ENCODE measurements around the gene PRIMA1.

PRIMA1 gene

GRCh38 chr14:93752980-93753561 lies 35.2 kb downstream of the PRIMA1 start:
- DNase-seq, result no peak

DNA sequence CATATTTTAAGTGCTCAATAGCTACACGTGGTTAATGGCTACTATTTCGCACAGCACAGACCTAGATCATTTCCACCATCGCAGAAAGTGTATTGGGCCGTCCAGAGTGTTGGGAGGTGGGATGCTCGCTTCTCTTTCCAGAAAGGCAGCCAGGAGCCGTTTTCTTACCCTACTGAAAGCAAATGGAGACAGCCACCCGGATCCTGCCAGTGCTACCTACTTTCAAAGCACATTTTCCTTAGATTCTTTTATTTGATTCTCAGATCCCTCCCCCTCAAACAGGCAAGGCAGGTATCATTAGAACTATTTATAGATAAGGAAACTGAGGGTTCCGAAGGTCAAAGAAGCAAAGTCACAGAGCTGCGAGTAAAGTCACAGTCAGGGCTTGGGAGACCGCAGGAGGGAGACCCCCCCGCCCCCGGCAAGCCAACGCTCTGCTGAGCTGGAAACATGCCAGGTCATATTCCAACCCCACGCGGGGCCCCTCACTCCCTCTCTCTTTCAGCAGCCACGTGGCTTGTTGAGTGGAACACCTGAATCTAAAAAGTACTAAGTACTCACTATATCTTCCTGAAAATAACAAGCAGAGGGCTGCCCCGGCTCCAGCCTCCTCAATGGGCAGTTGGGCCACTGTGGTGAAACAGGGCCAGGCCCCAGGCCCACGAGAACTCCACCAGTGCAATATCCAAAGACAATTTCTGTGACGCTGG lies 36.2 kb downstream of the PRIMA1 start:
- DNase-seq, result no peak

GRCh38 chr14:93749076-93749420 lies 39.2 kb downstream of the PRIMA1 start:
- DNase-seq, result no peak

- DNase-seq, result no peak
Observed at GRCh38 chr14:93748208-93749075, 39.8 kb downstream of the PRIMA1 start.

DNA sequence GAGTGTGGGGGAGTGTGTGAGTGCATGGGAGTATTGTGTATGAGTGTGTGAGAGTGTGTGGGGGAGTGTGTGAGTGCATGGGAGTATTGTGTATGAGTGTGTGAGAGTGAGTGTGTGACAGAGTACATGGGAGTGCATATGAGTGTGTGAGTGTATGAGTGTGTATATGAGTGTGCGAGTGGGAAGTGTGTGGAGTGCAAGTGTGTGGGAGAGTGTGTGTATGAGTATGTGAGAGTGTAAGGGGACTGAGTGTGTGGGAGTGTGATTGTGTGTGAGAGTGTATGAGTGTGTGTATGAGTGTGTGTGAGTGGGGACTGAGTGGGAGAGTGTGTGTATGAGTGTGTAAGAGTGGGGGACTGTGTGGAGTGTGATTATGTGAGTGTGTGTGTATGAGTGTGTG lies 40.7 kb downstream of the PRIMA1 start:
- no peak for DNase-seq

DNA sequence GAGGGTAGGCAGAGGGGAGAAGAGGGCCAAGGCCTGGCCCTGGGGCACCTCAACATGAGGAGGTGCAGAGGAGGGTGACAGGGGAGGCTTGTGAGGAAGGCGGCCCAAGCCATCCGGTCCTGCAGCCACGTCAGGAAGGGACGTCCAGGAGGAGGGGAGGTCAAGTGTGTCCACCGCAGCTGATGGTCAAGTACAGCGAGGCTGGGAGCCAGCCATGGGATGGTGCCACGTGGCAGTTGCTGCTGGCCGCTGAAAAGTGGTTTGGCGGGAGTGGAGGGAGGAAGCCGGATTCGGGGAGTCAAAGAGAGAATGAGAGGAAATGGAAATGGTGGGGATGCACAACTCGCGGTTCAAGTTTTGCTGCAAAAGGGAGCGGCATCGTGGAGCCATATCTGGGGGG lies 41.2 kb downstream of the PRIMA1 start:
- no peak for DNase-seq

- no peak for DNase-seq
Observed at GRCh38 chr14:93745603-93746273, 42.5 kb downstream of the PRIMA1 start.

DNA sequence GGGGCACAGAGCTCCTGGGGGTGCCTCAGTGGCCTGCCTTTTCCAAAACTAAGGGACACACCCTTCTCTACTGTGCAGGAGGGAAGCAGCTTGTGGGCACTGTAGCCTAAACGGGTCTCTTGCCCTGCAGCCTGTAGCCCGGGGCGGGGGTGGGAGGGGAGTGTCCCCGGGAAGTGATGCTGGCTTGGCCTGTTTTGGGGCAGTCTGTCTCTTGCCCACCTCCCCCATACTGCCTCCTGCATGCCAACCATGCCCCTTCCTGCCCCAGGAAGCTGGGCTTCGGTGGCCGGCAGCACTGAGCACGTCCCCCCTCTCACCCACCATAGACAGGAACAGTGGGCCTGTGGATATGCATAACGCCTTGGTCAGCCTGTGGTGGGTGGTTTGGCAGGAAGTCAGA lies 43.4 kb downstream of the PRIMA1 start:
- DNase-seq, result no peak

DNA sequence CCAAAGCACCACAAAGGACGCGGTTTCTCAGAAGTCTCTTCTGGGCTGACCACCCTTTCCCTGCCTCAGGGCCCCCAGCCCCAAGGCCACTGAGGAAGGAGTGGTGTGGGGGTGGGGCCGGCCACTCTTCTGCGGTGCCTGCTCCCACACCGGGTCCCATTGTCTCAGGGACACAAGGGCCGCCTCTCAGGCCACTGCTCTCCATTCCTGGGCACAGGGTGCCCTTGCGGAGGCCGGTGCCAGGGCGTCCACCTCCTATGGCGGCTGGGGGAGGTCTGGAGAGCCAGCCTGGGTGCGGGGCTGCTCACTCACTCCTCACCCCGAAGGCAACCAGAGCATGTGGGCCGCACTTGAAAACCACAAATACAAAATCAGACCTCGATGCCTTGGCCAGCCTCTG lies 44.1 kb downstream of the PRIMA1 start:
- no peak for DNase-seq

DNA sequence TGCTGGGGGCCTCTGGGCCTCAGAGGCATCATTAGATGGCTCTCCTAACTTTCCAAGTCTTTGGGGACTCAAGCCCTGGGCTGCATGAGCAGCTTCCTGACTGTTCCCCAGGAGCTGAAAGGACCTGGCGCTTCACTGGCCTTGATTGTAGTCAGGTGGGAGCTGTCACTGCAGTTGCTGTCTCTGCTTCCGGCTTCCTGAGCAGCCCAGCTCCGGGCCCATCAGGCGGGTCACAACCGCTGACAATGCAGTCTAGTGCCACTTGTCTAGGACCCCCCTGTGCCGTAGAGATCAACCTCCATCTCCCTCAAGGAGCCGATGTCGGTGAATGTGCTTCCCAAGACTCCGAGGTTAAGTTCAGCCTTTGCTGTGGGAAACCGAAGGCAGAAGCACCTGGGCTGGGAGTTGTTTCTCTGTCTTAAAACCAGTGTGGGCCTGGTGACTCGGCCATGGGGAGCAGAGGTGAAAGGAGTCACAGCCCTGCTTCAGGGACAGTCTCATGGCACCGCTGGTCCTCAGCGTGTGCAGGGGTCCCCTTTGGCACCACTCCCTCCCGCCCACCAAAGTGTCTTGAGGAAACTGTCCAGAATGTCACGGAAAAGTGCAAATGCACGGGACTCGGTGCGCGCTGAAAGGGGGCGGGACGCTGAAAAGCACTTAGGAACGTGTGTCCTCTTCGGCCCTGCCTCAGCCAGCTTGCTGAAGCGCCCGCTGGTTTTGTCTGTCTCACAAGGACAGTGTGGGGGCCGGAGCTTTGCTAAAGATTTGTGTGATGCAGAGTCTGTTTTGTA lies 44.8 kb downstream of the PRIMA1 start:
- DNase-seq, result no peak

GRCh38 chr14:93742761-93743160 lies 45.5 kb downstream of the PRIMA1 start:
- DNase-seq, result no peak

GRCh38 chr14:93741556-93742230 lies 46.6 kb downstream of the PRIMA1 start:
- no peak for DNase-seq

GRCh38 chr14:93737634-93738033 lies 50.7 kb downstream of the PRIMA1 start:
- no peak for DNase-seq

GRCh38 chr14:93736378-93737014 lies 51.8 kb downstream of the PRIMA1 start:
- no peak for DNase-seq

- no peak for DNase-seq
Observed at GRCh38 chr14:93735206-93735605, 53.1 kb downstream of the PRIMA1 start.

DNA sequence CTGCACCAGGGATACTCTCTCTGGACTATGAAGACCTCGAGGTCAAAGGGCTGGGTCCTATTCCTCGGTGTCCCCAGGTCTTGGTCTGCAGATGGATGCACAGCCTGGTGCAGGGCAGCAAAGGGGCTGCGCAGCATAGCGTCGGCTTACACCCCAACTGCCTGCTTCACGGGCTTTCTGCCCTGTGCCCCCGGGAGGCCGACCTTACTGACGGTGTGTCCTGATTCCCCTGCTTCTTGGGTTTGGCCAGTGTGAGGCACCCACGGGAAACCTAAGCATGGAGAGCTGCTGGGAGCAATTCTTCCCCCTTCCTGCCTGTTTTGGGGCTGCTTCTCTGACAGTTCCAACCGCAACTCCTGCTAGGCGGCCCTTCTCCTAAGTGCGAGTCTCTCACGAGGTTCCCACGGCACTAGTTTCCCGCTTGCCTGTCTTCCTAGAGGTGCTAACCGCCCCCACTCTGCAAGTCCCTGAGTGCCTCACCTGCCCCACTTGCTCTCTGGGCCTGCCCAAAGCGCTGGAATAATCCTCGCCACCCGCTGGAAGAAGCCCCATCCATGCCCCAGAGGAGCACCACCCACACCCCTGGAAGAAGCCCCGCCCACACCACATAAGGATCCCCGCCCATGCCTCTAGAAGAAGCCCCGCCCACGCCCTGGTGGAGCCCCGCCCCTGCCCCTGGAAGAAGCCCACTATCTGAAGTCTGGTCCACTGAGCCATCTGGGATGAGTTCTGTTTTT lies 54.0 kb downstream of the PRIMA1 start:
- no peak for DNase-seq

GRCh38 chr14:93733631-93734030 lies 54.7 kb downstream of the PRIMA1 start:
- DNase-seq, result no peak

DNA sequence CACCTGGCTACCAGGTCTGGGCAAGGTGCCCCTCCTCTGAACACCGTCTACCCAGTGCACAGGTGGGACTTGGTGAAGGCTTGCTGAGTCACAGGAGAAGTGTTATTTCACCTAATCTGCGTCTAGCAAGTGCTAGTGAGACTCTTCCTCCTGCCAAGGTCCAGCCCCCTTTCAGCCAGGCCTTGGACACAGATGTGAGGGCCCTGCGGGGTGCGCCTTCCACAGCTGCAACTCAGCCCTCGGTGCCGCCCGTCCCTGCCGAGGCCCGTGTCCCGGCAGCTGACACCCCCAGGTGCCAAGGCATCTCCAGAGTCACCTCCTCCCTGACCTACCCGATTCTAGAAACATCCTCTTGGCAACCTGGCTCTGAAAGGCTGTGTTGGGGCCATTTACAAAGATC lies 55.1 kb downstream of the PRIMA1 start:
- no peak for DNase-seq

DNA sequence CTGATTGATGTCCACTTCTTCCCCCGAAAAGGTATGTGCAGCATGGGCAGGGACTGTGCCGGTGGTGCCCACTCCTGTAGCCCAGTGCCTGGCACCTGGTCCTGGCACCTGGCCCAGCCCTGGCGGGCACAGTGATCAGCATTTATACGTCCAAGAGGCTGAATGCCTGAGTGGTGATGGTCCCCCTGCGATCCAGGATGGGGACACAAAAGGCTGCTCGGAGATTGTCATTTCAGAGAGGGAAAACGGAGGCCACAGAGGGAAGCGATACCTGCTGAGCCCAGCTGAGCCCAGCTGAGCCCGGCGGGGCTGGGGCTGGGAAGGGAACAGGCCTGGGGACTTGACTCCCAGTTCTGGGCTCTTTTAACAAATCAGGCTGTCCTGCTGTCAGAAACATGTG lies 55.8 kb downstream of the PRIMA1 start:
- no peak for DNase-seq

DNA sequence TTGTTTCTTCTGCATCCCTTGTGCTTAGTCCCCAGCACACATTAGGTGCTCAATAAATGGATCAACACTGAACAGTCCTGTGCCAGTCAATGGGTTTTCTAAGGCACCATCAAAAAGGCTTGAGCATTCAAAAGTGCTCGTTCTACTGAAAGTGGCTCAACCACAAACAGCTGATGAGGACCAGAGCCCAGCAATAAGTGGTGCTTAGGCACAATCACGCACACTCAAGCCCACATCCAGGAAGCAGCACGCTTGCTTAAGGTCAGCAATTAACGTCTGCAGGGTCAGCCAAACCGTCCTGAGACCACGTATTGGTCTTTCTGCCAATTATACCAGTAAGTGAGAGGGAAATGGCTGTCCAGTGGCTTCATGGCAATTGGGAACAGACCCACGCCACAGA lies 56.5 kb downstream of the PRIMA1 start:
- no peak for DNase-seq

- DNase-seq, result no peak
Observed at GRCh38 chr14:93729993-93730392, 58.3 kb downstream of the PRIMA1 start.
